Smooth muscle cell of the coronary artery (primary cell): ENCODE measurements around the gene HLA-DOB. TPM values are rescaled to one million over a fixed set of nuclear protein-coding genes. Genes with fewer than 3 reads are reported as not detected.

ENCODE experiments used
- total RNA-seq: library from RNA; depleted of rRNA; stranded (reverse); fragments of >200 nt; gene quantifications from 2 replicates; pipeline ENCODE4 v1.2.3, GENCODE V29; 2014; ENCODE audit warnings: low replicate concordance

Gene HLA-DOB
- 0.59 TPM in 1 of 2 replicates, not detected in the other for total RNA-seq

DNA sequence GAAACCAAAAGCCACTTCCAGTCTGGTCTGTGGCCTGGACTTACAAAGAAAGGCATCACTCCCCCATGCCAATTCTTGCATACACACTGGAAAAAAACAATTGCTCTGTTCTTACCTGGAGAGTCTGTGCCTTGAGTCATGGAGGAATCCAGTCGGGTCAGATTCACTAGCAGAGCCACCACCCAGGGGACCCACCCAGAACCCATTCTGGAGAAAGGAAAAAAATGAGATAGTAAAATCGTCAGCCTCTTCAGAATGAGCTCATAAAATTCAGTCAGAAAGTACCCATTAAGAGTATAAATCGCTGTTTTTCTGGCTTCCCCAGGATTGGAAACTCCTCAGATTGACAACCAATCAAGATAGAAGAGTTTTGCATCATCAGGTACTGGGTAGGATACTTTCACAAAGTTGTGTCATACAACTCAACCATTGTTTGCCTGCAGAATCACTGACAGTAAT is at the start of gene HLA-DOB:
TSS of gene HLA-DOB (minus strand) at position 257 of the 459 bp plus-strand sequence. CDS start at position 206, 51 bp downstream.

DNA sequence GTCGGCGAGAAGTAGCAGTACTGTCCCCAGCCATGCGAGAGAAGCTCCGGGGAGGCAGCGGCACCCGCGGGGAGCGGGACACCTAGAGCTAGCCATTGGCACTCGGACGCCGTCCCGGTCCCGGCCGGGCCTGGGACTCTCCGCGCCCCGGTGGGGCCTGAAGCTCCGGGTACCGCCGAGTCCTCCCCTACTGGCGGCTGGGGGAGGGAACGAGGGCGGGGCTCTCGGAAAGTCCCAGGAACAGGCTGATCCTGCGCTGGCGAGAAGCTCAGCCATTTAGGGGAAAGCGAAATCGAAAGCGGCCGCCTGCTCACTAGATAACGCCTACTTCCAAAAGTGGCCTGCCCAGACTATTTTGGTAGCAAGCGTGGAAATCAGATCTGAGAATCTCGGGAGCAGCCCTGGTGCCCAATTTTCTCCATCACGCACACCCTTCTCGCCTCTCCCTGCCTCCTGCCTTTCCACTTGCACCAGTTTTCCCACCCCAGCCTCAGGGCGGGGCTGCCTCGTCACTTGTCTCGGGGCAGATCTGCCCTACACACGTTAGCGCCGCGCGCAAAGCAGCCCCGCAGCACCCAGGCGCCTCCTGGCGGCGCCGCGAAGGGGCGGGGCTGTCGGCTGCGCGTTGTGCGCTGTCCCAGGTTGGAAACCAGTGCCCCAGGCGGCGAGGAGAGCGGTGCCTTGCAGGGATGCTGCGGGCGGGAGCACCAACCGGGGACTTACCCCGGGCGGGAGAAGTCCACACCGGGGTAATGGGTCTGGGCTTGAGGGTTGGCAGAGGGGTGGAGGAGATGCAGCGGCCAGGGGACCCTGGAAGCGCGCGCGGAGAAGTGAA is 37.0 kb upstream of the HLA-DOB start, which contains the start of the genes PSMB9 and TAP1:
TSS of gene PSMB9 (plus strand) at position 652 of the 835 bp plus-strand sequence. CDS start at position 690, 38 bp downstream.
TSS of gene TAP1 (minus strand) at position 164 of the 835 bp plus-strand sequence. CDS start at position 96, 68 bp downstream.

DNA sequence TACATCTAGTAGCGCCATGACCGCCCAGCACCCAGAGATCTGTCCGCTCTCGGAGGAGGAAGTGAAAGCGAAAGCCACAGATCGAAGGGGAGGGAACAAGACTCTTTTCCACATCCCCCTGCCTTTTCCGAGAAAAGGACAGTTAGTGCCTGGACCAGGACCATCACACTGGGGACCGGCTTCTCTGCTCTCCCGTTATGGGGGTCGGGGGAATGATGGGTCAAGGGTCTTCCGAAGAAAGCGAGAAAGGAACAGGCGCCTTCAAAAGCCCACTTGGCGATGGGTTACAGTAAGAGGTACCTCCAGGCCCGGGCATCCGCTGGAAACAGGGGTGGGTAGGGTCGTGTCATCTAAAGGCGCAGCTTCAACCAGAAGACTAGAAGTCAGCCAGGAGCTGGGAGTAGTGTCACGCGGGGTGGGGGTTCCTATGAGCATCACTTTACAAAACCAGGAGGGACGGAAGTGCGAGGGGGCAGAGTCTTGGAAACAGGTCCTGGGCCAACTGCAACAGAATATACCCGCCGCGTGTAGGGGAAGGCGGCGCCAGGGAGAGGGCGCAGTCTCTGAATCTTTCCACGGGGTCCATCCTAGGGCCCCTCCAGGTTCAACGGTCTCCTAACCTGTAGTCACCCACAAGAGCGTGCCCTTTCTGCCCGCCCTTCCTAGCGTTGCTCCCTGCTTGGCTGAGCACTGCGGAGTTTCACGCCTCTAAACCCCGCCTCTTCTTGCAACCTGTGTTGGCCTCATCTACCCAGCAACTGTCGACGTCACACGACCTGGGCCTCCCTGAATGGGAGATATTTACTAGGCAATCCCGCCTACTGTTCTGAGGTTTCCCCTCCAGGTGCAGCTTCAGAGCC is 27.4 kb upstream of the HLA-DOB start, which contains the start of gene PSMB8:
TSS of gene PSMB8 (minus strand) at position 69 of the 860 bp plus-strand sequence. CDS start at position 18, 51 bp downstream.

DNA sequence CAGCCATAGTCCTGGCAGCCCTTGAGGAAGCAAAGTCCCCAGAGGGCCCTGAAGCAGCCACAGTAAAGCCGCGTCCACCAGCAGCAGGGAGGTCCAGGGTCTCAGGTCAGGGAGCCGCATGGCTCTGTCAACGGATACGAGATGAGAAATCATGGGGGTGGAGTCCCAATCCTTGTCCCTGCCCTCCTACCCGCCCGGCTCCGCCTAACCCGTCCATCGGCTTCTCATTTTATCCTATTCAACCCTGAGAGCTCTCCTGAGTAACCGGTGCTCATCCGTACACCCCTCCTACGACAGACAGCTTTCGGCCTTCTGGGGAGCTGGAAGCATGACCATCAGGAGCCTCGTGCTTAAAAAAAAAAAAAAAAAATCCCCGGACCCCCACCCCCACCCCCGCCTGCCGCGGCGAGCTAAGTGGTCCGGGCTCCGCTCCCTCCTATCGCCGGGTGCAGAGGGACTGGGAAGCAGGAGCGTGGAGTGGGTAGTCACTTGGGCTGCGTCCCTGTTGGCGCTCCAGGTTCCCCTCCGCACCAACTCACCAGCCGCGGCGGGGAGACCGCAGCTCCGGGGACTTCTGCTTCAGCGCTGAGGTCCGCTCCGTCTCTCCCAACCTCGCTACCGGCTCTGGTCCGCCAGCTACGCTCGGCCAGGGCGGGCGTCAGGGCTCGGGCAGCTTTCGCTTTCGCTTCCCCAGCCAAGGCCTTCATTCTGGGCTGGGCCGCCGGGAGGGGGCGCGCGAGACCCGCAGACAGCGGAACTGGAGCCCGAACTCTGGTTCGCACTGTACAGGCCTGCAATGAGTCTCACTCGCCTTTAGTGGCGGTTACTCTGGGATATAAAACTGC is 21.5 kb upstream of the HLA-DOB start, which contains the start of gene TAP2:
TSS of gene TAP2 (minus strand) at position 626 of the 845 bp plus-strand sequence. CDS start at position 120, 506 bp downstream.

DNA sequence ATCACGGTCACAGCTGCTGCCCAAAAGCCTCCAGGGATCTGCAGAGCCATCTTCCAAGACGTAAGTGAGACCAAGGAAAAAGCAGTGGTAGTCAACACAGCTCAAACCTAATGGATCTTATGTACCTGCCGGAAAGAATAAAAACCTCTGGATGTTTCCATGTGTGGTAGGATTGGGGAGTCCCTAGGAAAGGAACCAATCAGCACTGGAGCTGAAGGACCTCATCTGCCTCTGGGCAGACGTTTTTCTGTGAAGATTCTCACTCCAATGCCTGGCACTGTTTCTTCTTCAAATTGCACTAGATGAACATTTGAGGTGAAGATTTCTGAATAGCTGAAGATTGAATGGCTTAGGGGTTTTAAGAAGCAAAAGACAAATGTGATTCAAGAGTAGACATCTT is 53.4 kb downstream of the HLA-DOB start, which contains the start of gene HLA-DQB2:
TSS of gene HLA-DQB2 (minus strand) at position 112 of the 400 bp plus-strand sequence. CDS start at position 50, 62 bp downstream.

Other genes with a start within 250 kb of the HLA-DOB start
- 0.12 TPM in 1 of 2 replicates, not detected in the other for gene HLA-DRB1, start 227.2 kb downstream of the HLA-DOB start, total RNA-seq
- not detected in 2 replicates for gene HLA-DQA1, start 179.6 kb downstream of the HLA-DOB start, total RNA-seq
- not detected in 2 replicates for gene HLA-DQB1, start 150.3 kb downstream of the HLA-DOB start, total RNA-seq
- gene HLA-DQA2, start 75.6 kb downstream of the HLA-DOB start, total RNA-seq: not detected in 2 replicates
- gene HLA-DQB2, start 53.5 kb downstream of the HLA-DOB start, total RNA-seq: not detected in 2 replicates
- gene TAP2, start 21.7 kb upstream of the HLA-DOB start, total RNA-seq: 20.8 and 40.5 TPM in 2 replicates
- 44.2 and 72.4 TPM in 2 replicates for gene PSMB8, start 27.0 kb upstream of the HLA-DOB start, total RNA-seq
- gene TAP1, start 36.7 kb upstream of the HLA-DOB start, total RNA-seq: 28.0 and 33.1 TPM in 2 replicates
- 16.1 and 45.7 TPM in 2 replicates for gene PSMB9, start 37.2 kb upstream of the HLA-DOB start, total RNA-seq
- 0.08 and 0.12 TPM in 2 replicates for gene HLA-DMB, start 124.0 kb upstream of the HLA-DOB start, total RNA-seq
- 0.82 and 2.9 TPM in 2 replicates for gene HLA-DMA, start 136.1 kb upstream of the HLA-DOB start, total RNA-seq
- gene BRD2, start 151.6 kb upstream of the HLA-DOB start, total RNA-seq: 39.6 and 40.2 TPM in 2 replicates
- gene HLA-DOA, start 192.6 kb upstream of the HLA-DOB start, total RNA-seq: under 0.01 TPM in 1 of 2 replicates, not detected in the other